Measurements from ENCODE around the gene FIGLA.

Gene FIGLA

DNA sequence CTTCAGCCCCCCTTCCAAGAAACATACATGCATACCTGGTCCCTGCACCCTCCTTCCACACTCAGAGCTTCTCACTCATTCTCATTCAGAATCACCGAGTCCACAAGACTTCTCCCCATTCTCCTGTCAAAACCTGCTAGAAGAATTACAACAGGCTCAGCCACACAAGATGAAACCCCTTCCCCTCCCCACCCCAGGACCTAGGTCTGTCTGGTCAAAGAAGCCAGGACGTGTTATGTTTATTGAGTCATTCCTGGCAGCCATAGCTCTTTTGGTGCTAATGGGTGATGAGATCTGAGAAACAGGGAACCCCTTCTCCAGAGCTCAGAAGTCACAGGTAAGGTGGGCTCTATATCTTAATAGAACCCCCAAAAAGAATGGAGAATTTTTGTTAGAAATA is 21.0 kb downstream of the FIGLA start:
- TF ChIP-seq, protein P1, sequence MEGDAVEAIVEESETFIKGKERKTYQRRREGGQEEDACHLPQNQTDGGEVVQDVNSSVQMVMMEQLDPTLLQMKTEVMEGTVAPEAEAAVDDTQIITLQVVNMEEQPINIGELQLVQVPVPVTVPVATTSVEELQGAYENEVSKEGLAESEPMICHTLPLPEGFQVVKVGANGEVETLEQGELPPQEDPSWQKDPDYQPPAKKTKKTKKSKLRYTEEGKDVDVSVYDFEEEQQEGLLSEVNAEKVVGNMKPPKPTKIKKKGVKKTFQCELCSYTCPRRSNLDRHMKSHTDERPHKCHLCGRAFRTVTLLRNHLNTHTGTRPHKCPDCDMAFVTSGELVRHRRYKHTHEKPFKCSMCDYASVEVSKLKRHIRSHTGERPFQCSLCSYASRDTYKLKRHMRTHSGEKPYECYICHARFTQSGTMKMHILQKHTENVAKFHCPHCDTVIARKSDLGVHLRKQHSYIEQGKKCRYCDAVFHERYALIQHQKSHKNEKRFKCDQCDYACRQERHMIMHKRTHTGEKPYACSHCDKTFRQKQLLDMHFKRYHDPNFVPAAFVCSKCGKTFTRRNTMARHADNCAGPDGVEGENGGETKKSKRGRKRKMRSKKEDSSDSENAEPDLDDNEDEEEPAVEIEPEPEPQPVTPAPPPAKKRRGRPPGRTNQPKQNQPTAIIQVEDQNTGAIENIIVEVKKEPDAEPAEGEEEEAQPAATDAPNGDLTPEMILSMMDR (conservative IDR thresholded peaks at IDR 0.05) = no peak
- no peak for TF ChIP-seq ZFX (IDR thresholded peaks at IDR 0.05)
- H3K27ac ChIP-seq = no peak overlapping the region

DNA sequence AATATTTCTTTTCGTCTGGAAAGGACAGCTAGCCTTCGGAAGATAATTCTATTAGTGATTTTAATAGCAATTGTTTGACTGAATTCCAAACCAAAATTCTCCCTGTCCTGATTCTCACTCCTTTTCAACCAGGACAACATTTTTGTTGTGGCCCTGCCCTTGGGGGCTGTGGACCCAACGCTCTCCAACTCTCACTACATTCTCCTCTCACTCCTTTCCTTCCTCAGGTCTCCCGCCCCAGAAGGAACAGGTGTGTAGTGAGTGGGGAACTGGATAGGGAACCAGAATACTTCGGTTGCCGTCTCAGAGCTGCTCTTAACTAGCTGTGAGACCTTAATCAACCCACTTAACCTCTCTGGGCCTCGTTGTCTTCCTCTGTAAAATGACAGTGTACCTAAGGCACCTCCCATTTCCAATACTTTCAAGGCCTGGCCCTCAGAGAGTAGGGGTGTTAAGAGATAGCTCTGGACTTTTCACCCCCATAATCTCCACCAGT is 21.8 kb downstream of the FIGLA start:
- TF ChIP-seq ZFX (IDR thresholded peaks at IDR 0.05) = no peak
- TF ChIP-seq, protein P1 (conservative IDR thresholded peaks at IDR 0.05) = no peak
- no peak overlapping the region for H3K27ac ChIP-seq

DNA sequence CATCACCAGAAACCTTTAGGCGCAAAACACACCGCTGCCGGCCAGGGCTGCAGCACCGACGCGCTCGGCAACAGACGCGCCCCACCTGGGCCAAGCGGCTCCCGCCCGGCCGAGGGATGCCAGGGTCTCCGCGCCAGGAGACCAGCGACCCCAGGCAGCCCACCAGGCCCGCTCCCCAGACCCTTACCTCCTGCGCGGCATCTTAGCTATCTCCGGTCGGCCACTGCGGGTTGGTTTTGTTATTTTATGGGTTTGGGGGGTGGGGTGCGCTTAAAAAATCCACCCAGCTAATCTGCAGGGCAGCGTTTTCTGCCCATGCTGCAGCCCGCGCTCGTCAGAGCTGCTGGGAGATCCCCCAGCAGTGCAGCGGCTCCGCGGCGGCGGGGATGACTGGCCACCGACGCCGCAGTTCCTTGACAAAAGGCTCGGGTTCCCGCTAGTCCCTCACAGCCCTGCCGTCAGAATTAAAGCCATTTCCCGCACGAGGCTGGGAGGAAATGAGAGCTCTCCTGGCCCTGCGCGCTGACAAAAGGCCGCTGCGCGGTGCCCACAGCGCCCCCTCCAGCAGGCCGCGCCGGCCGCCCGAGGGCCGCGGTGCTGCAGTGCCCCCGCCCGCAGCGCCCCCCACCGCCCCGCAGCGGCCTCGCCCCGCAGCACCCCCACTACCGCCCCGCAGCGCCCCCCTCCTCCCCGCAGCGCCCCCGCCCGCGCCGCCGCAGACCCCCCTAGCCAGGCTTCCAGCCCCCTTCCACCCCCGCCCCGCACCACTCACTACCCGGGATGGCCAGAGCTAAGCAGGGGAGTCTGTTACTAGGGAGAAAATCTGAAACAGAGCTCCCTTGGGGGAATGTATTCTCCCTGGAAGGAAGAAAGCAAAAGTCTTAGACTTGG is 22.5 kb downstream of the FIGLA start, which contains the start of gene ADD2:
Gene ADD2 (minus strand): TSS at position 502 of the 891 bp plus-strand sequence. CDS start 61,792 bp downstream, outside the sequence.
- no peak within 1 kb of the TSS for H3K27ac ChIP-seq
- TF ChIP-seq ZFX (IDR thresholded peaks at IDR 0.05) = no peak
- TF ChIP-seq, protein P1 (conservative IDR thresholded peaks at IDR 0.05) = no peak

DNA sequence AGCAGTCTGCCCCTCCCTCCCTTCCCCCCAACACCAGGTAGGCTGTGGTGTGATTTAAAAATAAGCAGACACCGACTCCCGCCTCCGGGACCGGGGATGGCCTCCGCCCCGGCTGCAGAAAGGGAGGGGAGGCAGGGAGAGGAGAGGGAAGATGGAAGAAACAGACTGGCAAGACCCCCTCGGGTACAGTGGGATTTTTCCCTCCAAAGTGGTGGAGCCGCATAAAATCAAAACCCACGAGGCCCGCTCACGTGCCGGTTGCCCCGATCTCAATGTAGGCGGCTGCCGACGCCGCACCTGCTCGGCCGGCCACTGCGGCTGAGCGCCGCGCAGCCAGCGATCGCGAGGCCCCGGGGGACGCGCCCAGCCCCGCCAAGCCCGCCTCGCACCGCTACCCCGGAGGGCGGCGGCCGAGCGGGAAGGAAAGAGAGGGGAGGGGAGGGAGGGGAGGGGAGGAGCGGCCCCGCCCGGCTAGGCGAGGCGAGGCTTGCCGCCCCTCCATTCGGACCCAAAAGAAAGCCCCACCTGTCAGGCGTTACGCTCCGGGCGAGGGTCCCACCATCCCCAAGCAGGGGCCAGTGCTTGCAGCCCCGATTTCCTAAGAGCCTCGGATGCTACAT is 23.3 kb downstream of the FIGLA start:
- H3K27ac ChIP-seq = no peak overlapping the region
- TF ChIP-seq, protein P1 (conservative IDR thresholded peaks at IDR 0.05) = no peak
- TF ChIP-seq ZFX (IDR thresholded peaks at IDR 0.05) = no peak

DNA sequence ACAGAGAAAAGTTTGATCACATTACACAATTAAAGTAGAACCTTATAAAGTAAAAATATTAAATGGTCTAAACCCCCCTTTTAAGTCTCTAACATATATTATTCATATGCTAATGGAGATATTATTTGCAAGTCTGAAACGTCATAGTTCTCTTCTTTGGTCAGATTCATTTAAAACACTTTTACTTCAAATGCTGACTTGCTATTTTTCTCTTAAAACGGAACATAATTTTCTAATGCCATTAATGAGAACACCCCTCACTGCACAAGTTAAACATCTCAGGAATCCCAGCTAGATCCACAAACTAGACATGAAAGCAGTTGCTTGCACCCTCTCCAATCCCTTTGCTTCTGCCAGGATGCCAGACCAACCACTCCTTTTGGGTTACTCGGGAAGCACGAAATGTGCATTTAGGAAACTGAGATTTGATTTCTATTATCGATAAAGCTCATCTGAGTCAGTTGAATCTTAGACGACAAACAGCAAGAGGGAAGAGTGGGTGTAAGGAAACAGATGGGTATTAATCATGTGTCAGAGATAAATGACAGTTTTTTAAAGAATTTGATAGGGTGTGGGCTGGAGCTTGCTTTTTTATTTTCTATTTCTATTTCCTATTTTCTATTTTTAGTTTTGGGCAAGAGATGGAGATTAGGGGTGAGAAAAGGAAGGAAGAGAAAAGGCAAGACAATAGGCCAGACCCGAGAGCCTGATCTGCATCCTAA is 23.9 kb downstream of the FIGLA start:
- no peak overlapping the region for H3K27ac ChIP-seq
- no peak for TF ChIP-seq ZFX (IDR thresholded peaks at IDR 0.05)
- TF ChIP-seq, protein P1 (conservative IDR thresholded peaks at IDR 0.05) = no peak

DNA sequence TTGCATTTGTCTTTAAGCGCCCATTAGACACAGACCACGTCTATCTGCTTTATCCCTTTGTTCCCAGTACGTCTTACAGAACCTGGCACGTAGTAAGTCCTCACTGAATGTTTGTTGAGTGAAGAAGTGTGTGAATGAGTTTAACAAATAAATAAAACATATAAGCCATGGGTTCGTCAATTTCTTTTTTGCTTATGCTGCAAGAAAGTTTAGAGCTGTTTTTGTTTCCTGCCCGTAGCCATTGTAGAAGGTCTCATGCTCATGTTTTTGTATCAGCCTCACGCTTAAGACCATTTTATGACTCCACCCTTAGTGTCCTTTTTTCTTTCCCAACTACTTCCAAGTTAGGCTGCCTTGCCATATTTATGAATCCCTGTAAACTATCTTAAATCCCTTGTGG is 24.9 kb downstream of the FIGLA start:
- TF ChIP-seq, protein P1 (conservative IDR thresholded peaks at IDR 0.05) = no peak
- TF ChIP-seq ZFX (IDR thresholded peaks at IDR 0.05) = no peak
- H3K27ac ChIP-seq = no peak overlapping the region

Data from C4-2B (cell line).